HepG2 (cell line): Measurements from ENCODE around the gene OR7G2. TPM values are rescaled to one million over a fixed set of nuclear protein-coding genes. Genes with fewer than 3 reads are reported as not detected.

ENCODE experiments used
- ATAC-seq: fragments of 200-7000 bp; cut with Tn5 transposase; 3 replicates; pipeline ENCODE4 v1.9.1; 2020; ENCODE audit warnings: mild to moderate bottlenecking, moderate library complexity
- BruUV-seq: library from RNA; stranded (reverse); fragments of 400-500 nt; replicated peaks from 2 replicates; lab custom pipeline; 2021; lab: Mats Ljungman, UMichigan
- CTCF ChIA-PET: fragments of 300-600 bp; formaldehyde crosslinking; extraction: SDS; loops from one replicate; lab custom pipeline; 2021; ENCODE audit warnings: low total read pairs, inconsistent platforms, low intra/inter-chr PET ratio; lab: Yijun Ruan, JAX
- POLR2A ChIA-PET: fragments of 350-600 bp; sonication (Branson Sonifier 250); formaldehyde crosslinking; loops from one replicate; lab custom pipeline; 2020; ENCODE audit warnings: antibody characterized with exemption, inconsistent platforms; lab: Yijun Ruan, JAX
- DNase-seq: peaks from one replicate; pipeline ENCODE4 v3.0.0-alpha.2; 2015; ENCODE audit warnings: low spot score
- FAIRE-seq: peaks from 3 replicates; lab custom pipeline; 2011; peaks lifted over from hg19 to GRCh38; lab: Jason Lieb, UNC
- H2AFZ ChIP-seq: one replicate; pipeline ENCODE4 v1.6.1; 2011; ENCODE audit warnings: low read length, inconsistent platforms
- H3K27ac ChIP-seq: fragments of 300-600 bp; 3 replicates; pipeline ENCODE4 v1.8.0; 2011; ENCODE audit warnings: mixed run types, mild to moderate bottlenecking, mixed read lengths, low read length, inconsistent platforms; ENCODE audit not compliant: insufficient read depth; ENCODE audit errors: extremely low read length
- H3K27me3 ChIP-seq, 2 experiments: fragments of 200-600 bp in 1 of 2; 2 replicates in 1 of 2; 3 replicates in 1 of 2; pipeline versions ENCODE4 v1.6.0 to v1.8.0; 2011; ENCODE audit warnings: low read length in 2 of 2, mild to moderate bottlenecking in 2 of 2, moderate library complexity in 2 of 2, inconsistent platforms in 1 of 2; ENCODE audit not compliant: insufficient read depth in 2 of 2, control insufficient read depth in 1 of 2
- H3K36me3 ChIP-seq, 2 experiments: fragments of 200-600 bp in 1 of 2; replicated peaks in 1 of 2; 2 replicates in 1 of 2; 3 replicates in 1 of 2; pipeline versions ENCODE4 v1.5.1 to v1.8.0; 2011; ENCODE audit warnings: low read length in 2 of 2, inconsistent platforms in 1 of 2; ENCODE audit not compliant: insufficient read depth in 2 of 2, control insufficient read depth in 1 of 2
- H3K4me1 ChIP-seq: 2 replicates; pipeline ENCODE4 v1.5.1; 2012; ENCODE audit warnings: low read length, inconsistent platforms; ENCODE audit not compliant: insufficient read depth
- H3K4me2 ChIP-seq: 2 replicates; pipeline ENCODE4 v1.6.0; 2011; ENCODE audit warnings: low read depth, low read length, inconsistent platforms
- H3K4me3 ChIP-seq, 3 experiments: fragments of 200-600 bp in 1 of 3; sonication (generic), shearing (Covaris generic) in 1 of 3; replicated peaks in 1 of 3; 2 replicates each; pipeline ENCODE4 v1.5.1; 2011 to 2016; ENCODE audit warnings: low read length in 3 of 3, inconsistent platforms in 2 of 3, low read depth in 2 of 3, mild to moderate bottlenecking in 2 of 3, control low read depth in 1 of 3, mixed read lengths in 1 of 3; ENCODE audit not compliant: insufficient read depth in 1 of 3
- H3K79me2 ChIP-seq: one replicate; pipeline ENCODE4 v1.6.1; 2011; ENCODE audit warnings: low read length, inconsistent platforms; ENCODE audit not compliant: insufficient read depth
- H3K9ac ChIP-seq: 2 replicates; pipeline ENCODE4 v1.6.0; 2011; ENCODE audit warnings: mild to moderate bottlenecking, low read depth, low read length, inconsistent platforms; ENCODE audit not compliant: insufficient read depth
- H3K9me3 ChIP-seq: 2 replicates; pipeline ENCODE4 v1.5.1; 2012; ENCODE audit warnings: mild to moderate bottlenecking, low read length
- H4K20me1 ChIP-seq: 2 replicates; pipeline ENCODE4 v1.6.0; 2011; ENCODE audit warnings: inconsistent platforms, mild to moderate bottlenecking, low read length, moderate library complexity; ENCODE audit not compliant: insufficient read depth
- ARHGAP35 ChIP-seq: sonication (generic); formaldehyde crosslinking; IDR thresholded peaks from 2 replicates; pipeline ENCODE4 v1.9.0; 2022; ENCODE audit warnings: mild to moderate bottlenecking, inconsistent platforms, moderate library complexity, missing genetic modification reagents, borderline replicate concordance
- ARID5B ChIP-seq: IDR thresholded peaks from 2 replicates; pipeline ENCODE4 v1.4.0; 2020; ENCODE audit warnings: mild to moderate bottlenecking, missing genetic modification reagents
- ATF7 ChIP-seq, 2 experiments: fragments of 450-650 bp in 1 of 2; sonication (generic) in 1 of 2; formaldehyde crosslinking in 1 of 2; IDR thresholded peaks; 2 replicates each; pipeline versions ENCODE4 v1.4.0 to v1.6.1; 2016 to 2020; ENCODE audit warnings: antibody characterized with exemption in 1 of 2, mild to moderate bottlenecking in 1 of 2, missing genetic modification reagents in 1 of 2
- BCL6 ChIP-seq: IDR thresholded peaks from 2 replicates; pipeline ENCODE4 v1.6.1; 2016; ENCODE audit warnings: missing genetic modification reagents, missing compliant biosample characterization
- HMG20A ChIP-seq: IDR thresholded peaks from 2 replicates; pipeline ENCODE4 v1.6.1; 2016; ENCODE audit warnings: borderline replicate concordance
- HNF4A ChIP-seq: sonication (generic); formaldehyde crosslinking; IDR thresholded peaks from 2 replicates; pipeline ENCODE4 v1.4.0; 2020; ENCODE audit warnings: missing genetic modification reagents
- NR2F6 ChIP-seq, 2 experiments: IDR thresholded peaks; 2 replicates each; pipeline ENCODE4 v1.6.1; 2016; ENCODE audit warnings: antibody characterized with exemption in 1 of 2, mild to moderate bottlenecking in 1 of 2
- PAXIP1 ChIP-seq: sonication (generic); formaldehyde crosslinking; conservative IDR thresholded peaks from 2 replicates; pipeline ENCODE4 v1.4.0; 2020; ENCODE audit warnings: mild to moderate bottlenecking, missing genetic modification reagents, moderate library complexity
- PPARG ChIP-seq: conservative IDR thresholded peaks from 2 replicates; pipeline ENCODE4 v1.6.1; 2016; ENCODE audit warnings: missing biosample characterization, missing genetic modification reagents
- RARA ChIP-seq: IDR thresholded peaks from 2 replicates; pipeline ENCODE4 v1.6.1; 2016; ENCODE audit warnings: missing genetic modification reagents, missing compliant biosample characterization
- RXRB ChIP-seq: IDR thresholded peaks from 2 replicates; pipeline ENCODE4 v1.6.1; 2016; ENCODE audit warnings: borderline replicate concordance, missing genetic modification reagents, missing compliant biosample characterization
- ZNF260 ChIP-seq: sonication (generic); formaldehyde crosslinking; IDR thresholded peaks from 2 replicates; pipeline ENCODE4 v1.4.0; 2020; ENCODE audit warnings: missing genetic modification reagents, low read depth, mild to moderate bottlenecking, borderline replicate concordance
- ZNF496 ChIP-seq: sonication (generic); formaldehyde crosslinking; IDR thresholded peaks from 2 replicates; pipeline ENCODE4 v1.8.1; 2023; ENCODE audit warnings: mild to moderate bottlenecking, moderate library complexity, missing genetic modification reagents; ENCODE audit not compliant: insufficient replicate concordance
- ZNF547 ChIP-seq: sonication (generic); formaldehyde crosslinking; IDR thresholded peaks from 2 replicates; pipeline ENCODE4 v1.5.1; 2020; ENCODE audit warnings: mild to moderate bottlenecking, missing genetic modification reagents
- WGBS: methylation state at CpG from one replicate; pipeline ENCODE4 v1.1.6; 2017; ENCODE audit warnings: low lambda C conversion rate; 5-methylcytosine and 5-hydroxymethylcytosine counted together
- in situ Hi-C: cut with HindIII; loops from 2 replicates; pipeline ENCODE4 v1.10.0; 2017; ENCODE audit warnings: low pct_unique_long_range_greater_than_20kb; ENCODE audit not compliant: extremely low pct_ligation_motif_present
- intact Hi-C: fragments of 100-400 bp; cut with micrococcal nuclease; formaldehyde crosslinking; loops from one replicate; pipeline ENCODE4 v1.10.0; 2022; ENCODE audit not compliant: unreplicated experiment
- polyA plus RNA-seq, 8 experiments: library from polyadenylated mRNA; depleted of rRNA in 3 of 8; stranded (reverse) in 7 of 8; unstranded in 1 of 8; fragments of >200 nt; fragmentation: Illumina TruSeq in 4 of 8; extraction: Trizol in 4 of 8; gene quantifications; 2 replicates each; pipeline versions ENCODE4 v1.2.1 to v1.2.3, GENCODE V29; 2011 to 2016; ENCODE audit warnings: low read depth in 4 of 8, missing spikeins in 1 of 8, mixed read lengths in 1 of 8; ENCODE audit not compliant: insufficient read depth in 1 of 8
- total RNA-seq, 5 experiments: library from RNA; depleted of rRNA; stranded (reverse); fragments of >200 nt; fragmentation: Illumina TruSeq; extraction: Trizol; gene quantifications; 2 replicates each; pipeline ENCODE4 v1.2.3, GENCODE V29; 2016; ENCODE audit warnings: low read depth in 1 of 5

Gene OR7G2
- total and polyA plus RNA-seq, 2 of the 13 experiments (the other 11 are each of a cell fraction or from before 2014, with no cell fraction given) = not detected

DNA sequence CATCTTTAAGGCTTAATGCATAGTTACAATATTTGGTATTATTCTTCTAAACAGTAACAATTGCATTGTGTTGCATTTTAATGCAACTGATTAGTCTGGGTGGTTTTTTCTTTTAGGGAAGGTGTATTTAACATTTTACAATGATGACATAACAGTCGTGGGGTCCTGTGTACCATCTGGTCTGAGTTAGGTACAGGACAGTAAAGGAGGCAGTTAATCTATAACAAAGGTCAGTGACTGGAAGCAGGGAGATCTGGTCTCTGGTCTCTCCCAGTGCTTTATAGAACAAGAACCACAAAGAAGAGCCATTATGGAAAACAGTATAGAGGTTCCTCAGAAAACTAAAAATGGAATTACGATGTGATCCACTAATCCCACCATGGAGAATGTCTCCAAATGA lies 2.7 kb upstream of the OR7G2 start:
- peak overlapping the region; percentile 64 for H3K4me2 ChIP-seq
- no peak for FAIRE-seq
- in situ Hi-C loops = no loop called here
- no TSS peak for BruUV-seq
- ChIA-PET CTCF (no interaction called here), POLR2A (interaction anchor here (0.7 kb wide), 1 partner anchor 613 kb away, joined by 3 read pairs; no protein-coding TSS in a partner anchor)
- H3K9me3 ChIP-seq = no peaks in the 10 kb centered on the region
- intact Hi-C loops = no loop called here
- no peaks in the 10 kb centered on the region for H4K20me1 ChIP-seq
- no peak overlapping the region for H3K27ac ChIP-seq
- no peaks in the 10 kb centered on the region for H3K36me3 ChIP-seq
- H3K4me1 ChIP-seq = peaks cover 14% of the 10 kb centered on the region
- H2AFZ ChIP-seq = peak overlapping the region; percentile 32
- peak; percentile 5 for DNase-seq
- 0 out of 6 replicates have a peak overlapping the region, but pooled peaks of 1 of the 3 experiments have one; percentile 23 for H3K4me3 ChIP-seq
- no peaks in the 10 kb centered on the region for H3K79me2 ChIP-seq
- WGBS = 0% methylated on average over 2 of the region's 2 CpGs
- H3K27me3 ChIP-seq = no peaks in the 10 kb centered on the region
- ATAC-seq = peak; percentile 76
- no peak overlapping the region for H3K9ac ChIP-seq
- TF ChIP-seq ZNF260 (CRISPR knock-in tag) (no peak), RXRB (CRISPR knock-in tag) (peak; percentile 33; the same call in 1 of the 2 replicates), HMG20A (peak; percentile 25; the same call in 1 of the 2 replicates), PAXIP1 (CRISPR knock-in tag) (peak; percentile 45; the same call in 1 of the 2 replicates), NR2F6 (IDR thresholded peaks at IDR 0.05) (0 out of 2 replicates have a peak, but pooled peaks have one; percentile 24), NR2F6 (CRISPR knock-in tag; IDR thresholded peaks at IDR 0.05) (peak; percentile 44; the same call in 1 of the 2 replicates), RARA (CRISPR knock-in tag) (0 out of 2 replicates have a peak, but pooled peaks have one; percentile 7), ARID5B (peak; percentile 16; the same call in 1 of the 2 replicates), ZNF496 (no peak), ATF7 (IDR thresholded peaks at IDR 0.05) (peak; percentile 12; the same call in 1 of the 2 replicates), ATF7 (CRISPR knock-in tag; IDR thresholded peaks at IDR 0.05) (no peak), ZNF547 (CRISPR knock-in tag) (no peak), PPARG (CRISPR knock-in tag) (0 out of 2 replicates have a peak, but pooled peaks have one; percentile 41), HNF4A (CRISPR knock-in tag) (0 out of 2 replicates have a peak, but pooled peaks have one; percentile 26), BCL6 (CRISPR knock-in tag) (peak; percentile 53), ARHGAP35 (CRISPR knock-in tag) (no peak)
